CD1c-positive myeloid dendritic cell (primary cell): Measurements from ENCODE around the gene MAP4K3.

Experiments used
- DNase-seq: peaks from one replicate; pipeline ENCODE4 v3.0.0-alpha.2; 2016; ENCODE audit errors: extremely low spot score

Gene MAP4K3

GRCh38 chr2:39445934-39446333 is 8.8 kb upstream of the MAP4K3 start:
- DNase-seq, result no peak

- no peak for DNase-seq
These were observed 5.9 kb upstream of the MAP4K3 start for GRCh38 chr2:39443009-39443408.

- peak; percentile 66 for DNase-seq
These were observed 624 bp upstream of the MAP4K3 start for GRCh38 chr2:39437522-39438296.

GRCh38 chr2:39435741-39436591 is 1.1 kb downstream of the MAP4K3 start:
- peak; percentile 38 for DNase-seq

- no peak for DNase-seq
These were observed 1.9 kb downstream of the MAP4K3 start for GRCh38 chr2:39435234-39435633.

- DNase-seq, result no peak
These were observed 2.7 kb downstream of the MAP4K3 start for GRCh38 chr2:39434233-39434897.

- DNase-seq, result no peak
These were observed 3.4 kb downstream of the MAP4K3 start for GRCh38 chr2:39433586-39434195.

- DNase-seq, result no peak
These were observed 4.4 kb downstream of the MAP4K3 start for GRCh38 chr2:39432701-39433100.

- DNase-seq, result peak; percentile 66
These were observed 5.3 kb downstream of the MAP4K3 start for GRCh38 chr2:39431592-39432316.

- peak; percentile 65 for DNase-seq
These were observed 7.3 kb downstream of the MAP4K3 start for GRCh38 chr2:39429746-39430145.

GRCh38 chr2:39424951-39425350 is 12.1 kb downstream of the MAP4K3 start:
- no peak for DNase-seq

- DNase-seq, result no peak
These were observed 14.4 kb downstream of the MAP4K3 start for GRCh38 chr2:39422700-39423099.

GRCh38 chr2:39421354-39421753 is 15.7 kb downstream of the MAP4K3 start:
- DNase-seq, result no peak

GRCh38 chr2:39419282-39420223 is 17.5 kb downstream of the MAP4K3 start:
- DNase-seq, result no peak

- no peak for DNase-seq
These were observed 18.6 kb downstream of the MAP4K3 start for GRCh38 chr2:39418491-39418890.

GRCh38 chr2:39416140-39416539 is 20.9 kb downstream of the MAP4K3 start:
- no peak for DNase-seq

GRCh38 chr2:39413063-39413737 is 23.9 kb downstream of the MAP4K3 start:
- no peak for DNase-seq

GRCh38 chr2:39411181-39411944 is 25.7 kb downstream of the MAP4K3 start:
- peak; percentile 40 for DNase-seq
